OCI-LY7 (cell line): ENCODE results near the gene STON1. TPM values are rescaled to one million over a fixed set of nuclear protein-coding genes. Genes with fewer than 3 reads are reported as not detected.

Experiments used
- BruUV-seq: library from RNA; stranded (reverse); fragments of 400-500 nt; replicated peaks from 2 replicates; lab custom pipeline; 2021; lab: Mats Ljungman, UMichigan
- CTCF ChIA-PET: fragments of 300-600 bp; sonication (Branson Sonifier 250); formaldehyde crosslinking; loops from one replicate; lab custom pipeline; 2022; ENCODE audit warnings: antibody characterized with exemption; ENCODE audit not compliant: unreplicated experiment; lab: Charles Lee
- POLR2A ChIA-PET: fragments of 300-600 bp; sonication (Branson Sonifier 250); formaldehyde crosslinking; loops from one replicate; lab custom pipeline; 2022; ENCODE audit warnings: antibody characterized with exemption; lab: Charles Lee
- DNase-seq: peaks from one replicate; pipeline ENCODE4 v3.0.0-alpha.2; 2015; ENCODE audit warnings: low spot score
- H2AFZ ChIP-seq: fragments of 200-600 bp; sonication (generic), shearing (Covaris generic); 2 replicates; pipeline ENCODE4 v1.6.1; 2014; ENCODE audit warnings: mild to moderate bottlenecking, antibody characterized with exemption, low read length, moderate library complexity
- H3K27ac ChIP-seq: fragments of 200-600 bp; sonication (generic); 2 replicates; pipeline ENCODE4 v1.5.1; 2014; ENCODE audit warnings: mixed run types, low read depth, mild to moderate bottlenecking, moderate library complexity, low read length, inconsistent platforms; ENCODE audit not compliant: poor library complexity, severe bottlenecking
- H3K36me3 ChIP-seq: fragments of 200-600 bp; sonication (generic); 2 replicates; pipeline ENCODE4 v1.6.1; 2014; ENCODE audit warnings: mild to moderate bottlenecking, antibody characterized with exemption, low read length, moderate library complexity, mixed read lengths; ENCODE audit not compliant: insufficient read depth
- H3K4me1 ChIP-seq: fragments of 200-600 bp; sonication (generic); 2 replicates; pipeline ENCODE4 v1.5.1; 2014; ENCODE audit warnings: mild to moderate bottlenecking, low read length; ENCODE audit not compliant: insufficient read depth, poor library complexity, severe bottlenecking
- H3K4me2 ChIP-seq: fragments of 200-600 bp; sonication (generic); 2 replicates; pipeline ENCODE4 v1.6.1; 2014; ENCODE audit warnings: mild to moderate bottlenecking, low read length
- H3K4me3 ChIP-seq: fragments of 200-600 bp; sonication (generic); 2 replicates; pipeline ENCODE4 v1.5.1; 2014; ENCODE audit warnings: mild to moderate bottlenecking, low read depth, low read length; ENCODE audit not compliant: poor library complexity, severe bottlenecking
- H3K79me2 ChIP-seq: fragments of 200-600 bp; sonication (generic); 2 replicates; pipeline ENCODE4 v1.6.1; 2016; ENCODE audit warnings: low read depth, mild to moderate bottlenecking, low read length, moderate library complexity, mixed read lengths; ENCODE audit not compliant: insufficient read depth
- H3K9me2 ChIP-seq: fragments of 200-600 bp; sonication (generic); 2 replicates; pipeline ENCODE4 v1.6.1; 2016; ENCODE audit warnings: mild to moderate bottlenecking, low read length, mixed read lengths; ENCODE audit not compliant: insufficient read depth
- H3K9me3 ChIP-seq: fragments of 200-600 bp; sonication (generic); 2 replicates; pipeline ENCODE4 v1.6.1; 2014; ENCODE audit warnings: mild to moderate bottlenecking, mixed run types, low read length, mixed read lengths
- H4K20me1 ChIP-seq: fragments of 200-600 bp; sonication (generic); 2 replicates; pipeline ENCODE4 v1.6.1; 2014; ENCODE audit warnings: mild to moderate bottlenecking, antibody characterized with exemption, low read length, moderate library complexity, mixed read lengths; ENCODE audit not compliant: insufficient read depth
- CTCF ChIP-seq: fragments of 200-600 bp; sonication (generic); conservative IDR thresholded peaks from 2 replicates; pipeline ENCODE4 v1.5.1; 2014; ENCODE audit warnings: mild to moderate bottlenecking, antibody characterized with exemption, low read length, moderate library complexity, mixed read lengths
- EZH2phosphoT487 ChIP-seq: fragments of 200-600 bp; sonication (generic); IDR thresholded peaks from 2 replicates; pipeline ENCODE4 v1.6.1; 2018; ENCODE audit warnings: low read depth, borderline replicate concordance, mild to moderate bottlenecking, mixed run types, antibody characterized with exemption, low read length, moderate library complexity, mixed read lengths
- intact Hi-C: fragments of 100-400 bp; cut with micrococcal nuclease; formaldehyde crosslinking; loops from one replicate; pipeline ENCODE4 v1.10.0; 2022; ENCODE audit not compliant: unreplicated experiment
- total RNA-seq, 2 experiments: library from RNA; depleted of rRNA in 1 of 2; stranded (reverse); fragments of >200 nt in 1 of 2; shearing (Covaris generic) in 1 of 2; gene quantifications; 2 replicates each; pipeline ENCODE4 v1.2.3, GENCODE V29; 2014 to 2022

Gene STON1
- total RNA-seq, 2 experiments from 2014 or later, result 0.51 to 0.88 TPM

- DNase-seq, result no peak
- Histone ChIP-seq H3K36me3 (peaks cover 75% of the 10 kb centered on the region), H3K4me1 (no peaks in the 10 kb centered on the region), H3K9me3 (no peaks in the 10 kb centered on the region), H3K9me2 (no peaks in the 10 kb centered on the region), H3K4me2 (no peak overlapping the region), H4K20me1 (no peaks in the 10 kb centered on the region), H3K79me2 (no peaks in the 10 kb centered on the region), H3K27ac (no peak overlapping the region), H3K4me3 (no peak overlapping the region), H2AFZ (no peak overlapping the region)
- ChIA-PET CTCF (no interaction called here), POLR2A (interaction anchor here (0.7 to 0.8 kb wide), 2 partner anchors 12 to 246 kb away, joined by 5 to 6 read pairs; no protein-coding TSS in a partner anchor)
- no TSS peak for BruUV-seq
- intact Hi-C loops, result no loop called here
- TF ChIP-seq EZH2phosphoT487, result no peak
- TF ChIP-seq CTCF, result no peak
Measured at GRCh38 chr2:48482313-48482712, 47.6 kb upstream of the STON1 start.

- H3K4me1 ChIP-seq, result no peaks in the 10 kb centered on the region
- no TSS peak for BruUV-seq
- TF ChIP-seq CTCF (no peak), EZH2phosphoT487 (no peak)
- no peaks in the 10 kb centered on the region for H3K9me2 ChIP-seq
- H3K9me3 ChIP-seq, result no peaks in the 10 kb centered on the region
- ChIA-PET POLR2A (interaction anchor here (0.8 kb wide), 1 partner anchor 13 kb away, joined by 6 read pairs; no protein-coding TSS in a partner anchor), CTCF (no interaction called here)
- no peaks in the 10 kb centered on the region for H3K79me2 ChIP-seq
- H2AFZ ChIP-seq, result no peak overlapping the region
- H3K36me3 ChIP-seq, result peaks cover 75% of the 10 kb centered on the region
- intact Hi-C loops, result no loop called here
- H3K4me3 ChIP-seq, result no peak overlapping the region
- H4K20me1 ChIP-seq, result no peaks in the 10 kb centered on the region
- H3K4me2 ChIP-seq, result no peak overlapping the region
- no peak overlapping the region for H3K27ac ChIP-seq
- no peak for DNase-seq
Measured at GRCh38 chr2:48482769-48483168, 47.2 kb upstream of the STON1 start.

- Histone ChIP-seq H3K79me2 (no peaks in the 10 kb centered on the region), H3K9me3 (no peaks in the 10 kb centered on the region), H3K36me3 (peaks cover 75% of the 10 kb centered on the region), H2AFZ (no peak overlapping the region), H3K4me1 (no peaks in the 10 kb centered on the region), H3K9me2 (no peaks in the 10 kb centered on the region), H4K20me1 (no peaks in the 10 kb centered on the region), H3K4me3 (no peak overlapping the region), H3K4me2 (no peak overlapping the region), H3K27ac (no peak overlapping the region)
- no peak for DNase-seq
- TF ChIP-seq EZH2phosphoT487, result no peak
- TF ChIP-seq CTCF, result no peak
- no TSS peak for BruUV-seq
- CTCF ChIA-PET, result no interaction called here
- intact Hi-C loops, result no loop called here
- POLR2A ChIA-PET, result no interaction called here
Measured at GRCh38 chr2:48483506-48483905, 46.4 kb upstream of the STON1 start.
